Measurements from ENCODE around the gene AUNIP. TPM values are rescaled to one million over a fixed set of nuclear protein-coding genes. Genes with fewer than 3 reads are reported as not detected.

Gene AUNIP
- total RNA-seq, 1 donor from 2014 or later, result 1.9 TPM

DNA sequence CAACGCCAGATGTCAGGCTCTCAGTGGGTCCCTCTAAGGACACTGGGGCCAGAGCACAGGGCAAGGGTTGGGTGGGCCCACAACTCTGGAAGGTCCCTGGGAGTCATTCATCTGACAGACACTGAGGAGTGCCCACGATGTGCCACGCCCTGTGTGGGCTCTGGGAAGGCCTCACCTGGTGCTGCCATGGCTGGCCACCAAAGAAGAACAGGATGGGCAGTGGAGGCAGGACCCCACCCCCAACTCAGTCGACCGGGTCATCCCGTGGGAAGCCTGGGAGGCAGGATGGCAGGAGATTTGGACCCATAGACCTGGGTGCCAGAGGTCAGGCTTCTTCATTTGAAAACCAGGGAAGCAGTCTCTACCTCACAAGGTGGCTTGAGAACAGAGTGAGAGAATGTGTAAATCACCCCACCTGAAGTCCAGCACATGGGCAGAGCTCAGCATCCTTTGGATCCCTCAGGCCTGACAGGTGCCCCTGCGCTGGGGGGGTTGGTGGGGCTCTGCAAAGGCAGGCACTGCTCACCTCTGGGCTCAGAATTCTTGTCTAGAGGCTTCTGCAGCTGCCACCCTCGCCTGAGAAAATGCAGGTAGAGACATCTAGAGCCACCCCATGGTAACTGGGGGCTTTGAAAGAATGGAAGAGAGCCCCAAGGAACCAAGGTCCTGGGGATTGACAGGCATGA, 60.4 kb downstream of the AUNIP start:
- H3K4me3 Mint-ChIP-seq (ENCODE audit: unreplicated experiment), result peak overlapping the region; percentile 14
- TF ChIP-seq, protein P1, sequence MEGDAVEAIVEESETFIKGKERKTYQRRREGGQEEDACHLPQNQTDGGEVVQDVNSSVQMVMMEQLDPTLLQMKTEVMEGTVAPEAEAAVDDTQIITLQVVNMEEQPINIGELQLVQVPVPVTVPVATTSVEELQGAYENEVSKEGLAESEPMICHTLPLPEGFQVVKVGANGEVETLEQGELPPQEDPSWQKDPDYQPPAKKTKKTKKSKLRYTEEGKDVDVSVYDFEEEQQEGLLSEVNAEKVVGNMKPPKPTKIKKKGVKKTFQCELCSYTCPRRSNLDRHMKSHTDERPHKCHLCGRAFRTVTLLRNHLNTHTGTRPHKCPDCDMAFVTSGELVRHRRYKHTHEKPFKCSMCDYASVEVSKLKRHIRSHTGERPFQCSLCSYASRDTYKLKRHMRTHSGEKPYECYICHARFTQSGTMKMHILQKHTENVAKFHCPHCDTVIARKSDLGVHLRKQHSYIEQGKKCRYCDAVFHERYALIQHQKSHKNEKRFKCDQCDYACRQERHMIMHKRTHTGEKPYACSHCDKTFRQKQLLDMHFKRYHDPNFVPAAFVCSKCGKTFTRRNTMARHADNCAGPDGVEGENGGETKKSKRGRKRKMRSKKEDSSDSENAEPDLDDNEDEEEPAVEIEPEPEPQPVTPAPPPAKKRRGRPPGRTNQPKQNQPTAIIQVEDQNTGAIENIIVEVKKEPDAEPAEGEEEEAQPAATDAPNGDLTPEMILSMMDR (IDR thresholded peaks at IDR 0.05), result no peak
- no peaks in the 10 kb centered on the region for H3K9me3 Mint-ChIP-seq (ENCODE audit: unreplicated experiment)
- H3K27me3 Mint-ChIP-seq (ENCODE audit: unreplicated experiment), result no peaks in the 10 kb centered on the region
- H3K27ac Mint-ChIP-seq (ENCODE audit: unreplicated experiment), result peak overlapping the region; percentile 50
- DNase-seq (ENCODE audit: extremely low spot score, unreplicated experiment), result no peak
- H3K36me3 Mint-ChIP-seq (ENCODE audit: unreplicated experiment), result no peaks in the 10 kb centered on the region
- H3K4me1 Mint-ChIP-seq (ENCODE audit: unreplicated experiment), result peaks cover 55% of the 10 kb centered on the region

DNA sequence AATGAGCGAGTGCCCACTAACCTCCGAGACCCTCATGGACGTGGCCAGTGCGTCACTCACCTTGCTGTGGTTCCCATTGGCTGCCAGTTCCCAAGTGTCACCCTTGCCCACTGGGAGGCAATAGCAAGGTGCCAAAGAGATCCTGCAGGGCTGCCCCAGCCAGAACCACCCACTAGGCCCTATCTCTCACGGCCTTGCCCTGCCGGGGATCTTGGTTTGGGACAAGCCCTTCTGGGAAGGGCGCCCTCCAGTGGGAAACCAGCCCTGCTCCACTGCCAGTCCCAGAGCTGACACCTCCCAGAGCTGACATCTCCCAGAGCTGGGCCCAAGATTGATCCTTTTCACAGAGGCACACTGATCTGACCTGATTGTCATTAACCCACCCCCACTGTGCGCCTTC, 61.3 kb downstream of the AUNIP start:
- H3K36me3 Mint-ChIP-seq (ENCODE audit: unreplicated experiment), result no peaks in the 10 kb centered on the region
- TF ChIP-seq, protein P1 (IDR thresholded peaks at IDR 0.05), result peak; percentile 47
- H3K27me3 Mint-ChIP-seq (ENCODE audit: unreplicated experiment), result no peaks in the 10 kb centered on the region
- DNase-seq (ENCODE audit: extremely low spot score, unreplicated experiment), result no peak
- H3K4me3 Mint-ChIP-seq (ENCODE audit: unreplicated experiment), result no peak overlapping the region
- no peak overlapping the region for H3K27ac Mint-ChIP-seq (ENCODE audit: unreplicated experiment)
- H3K9me3 Mint-ChIP-seq (ENCODE audit: unreplicated experiment), result no peaks in the 10 kb centered on the region
- peaks cover 53% of the 10 kb centered on the region for H3K4me1 Mint-ChIP-seq (ENCODE audit: unreplicated experiment)

DNA sequence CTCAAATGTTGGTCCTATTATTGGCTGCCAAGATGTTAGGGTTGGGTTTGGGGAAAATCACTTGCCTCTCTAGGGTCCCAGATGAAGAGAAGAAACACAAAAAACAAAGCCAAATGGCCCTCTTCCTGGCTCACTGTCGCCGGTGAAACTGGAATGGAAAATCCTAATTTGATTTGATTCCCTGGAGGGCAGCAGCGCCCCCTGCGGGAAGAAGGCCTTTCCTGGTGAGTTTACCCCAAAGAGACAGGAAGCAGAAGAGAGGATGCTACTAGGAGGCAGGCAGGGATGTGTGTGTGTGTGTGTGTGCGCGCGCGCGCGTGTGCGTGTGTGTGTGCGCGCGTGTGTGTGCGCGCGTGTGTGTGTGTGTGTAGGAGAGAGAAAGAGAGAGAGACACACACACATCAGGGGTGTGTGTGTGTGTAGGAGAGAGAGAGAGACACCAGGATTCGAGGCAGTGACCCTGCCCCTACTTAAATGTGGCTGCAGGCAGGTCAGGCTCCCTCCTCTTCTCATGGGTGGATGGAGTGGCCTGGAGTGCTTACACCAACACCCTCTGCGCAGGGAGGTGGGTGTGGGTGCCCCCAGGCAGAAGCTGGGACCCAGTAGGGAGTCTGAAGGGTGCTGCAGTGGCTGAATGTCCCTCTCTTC, 62.3 kb downstream of the AUNIP start:
- DNase-seq (ENCODE audit: extremely low spot score, unreplicated experiment), result peak; percentile 93
- no peaks in the 10 kb centered on the region for H3K36me3 Mint-ChIP-seq (ENCODE audit: unreplicated experiment)
- H3K27ac Mint-ChIP-seq (ENCODE audit: unreplicated experiment), result peak overlapping the region; percentile 5
- TF ChIP-seq, protein P1 (IDR thresholded peaks at IDR 0.05), result peak; percentile 81
- no peaks in the 10 kb centered on the region for H3K27me3 Mint-ChIP-seq (ENCODE audit: unreplicated experiment)
- peaks cover 45% of the 10 kb centered on the region for H3K4me1 Mint-ChIP-seq (ENCODE audit: unreplicated experiment)
- H3K4me3 Mint-ChIP-seq (ENCODE audit: unreplicated experiment), result no peak overlapping the region
- no peaks in the 10 kb centered on the region for H3K9me3 Mint-ChIP-seq (ENCODE audit: unreplicated experiment)

DNA sequence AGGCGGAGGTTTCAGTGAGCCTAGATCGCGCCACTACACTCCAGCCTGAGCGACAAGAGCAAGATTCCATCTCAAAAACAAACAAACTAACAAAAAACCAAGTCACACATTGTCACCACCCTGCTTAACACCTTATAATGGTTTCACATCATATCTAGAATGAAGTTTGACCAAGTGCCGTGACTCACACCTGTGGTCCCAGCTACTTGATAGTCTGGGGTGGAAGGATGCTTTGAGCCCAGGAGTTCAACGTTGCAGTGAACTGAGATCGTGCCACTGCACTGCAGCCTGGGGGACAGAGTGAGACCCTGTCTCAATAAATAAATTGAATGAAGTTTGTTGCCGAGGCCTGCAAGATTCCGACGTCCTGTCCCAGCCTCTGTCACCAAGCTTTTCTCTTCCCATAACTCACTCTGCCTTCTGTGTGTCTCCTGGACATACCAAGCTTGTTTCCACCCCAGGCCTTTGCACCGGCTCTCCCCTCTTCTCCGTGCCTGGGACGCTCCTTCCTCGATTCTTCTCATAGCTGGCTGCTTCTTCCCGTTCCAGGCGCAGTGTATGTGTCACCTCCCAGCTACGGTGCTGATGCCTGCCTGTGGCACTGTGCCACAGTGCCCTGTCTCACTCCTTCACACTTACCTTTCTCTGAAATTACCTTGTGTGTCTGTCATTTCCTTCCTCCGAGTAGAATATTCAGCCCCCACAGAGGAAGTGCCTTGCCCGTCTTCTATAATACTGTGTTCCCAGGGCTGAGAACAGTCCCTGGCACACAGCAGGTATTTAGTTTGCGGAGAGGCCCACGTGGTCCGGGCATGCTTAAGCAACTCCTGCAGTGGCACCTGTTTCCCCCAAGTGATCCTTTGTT, 63.1 kb downstream of the AUNIP start:
- H3K9me3 Mint-ChIP-seq (ENCODE audit: unreplicated experiment), result no peaks in the 10 kb centered on the region
- no peaks in the 10 kb centered on the region for H3K36me3 Mint-ChIP-seq (ENCODE audit: unreplicated experiment)
- no peak for DNase-seq (ENCODE audit: extremely low spot score, unreplicated experiment)
- H3K27ac Mint-ChIP-seq (ENCODE audit: unreplicated experiment), result peak overlapping the region; percentile 5
- no peak overlapping the region for H3K4me3 Mint-ChIP-seq (ENCODE audit: unreplicated experiment)
- TF ChIP-seq, protein P1 (IDR thresholded peaks at IDR 0.05), result no peak
- no peaks in the 10 kb centered on the region for H3K27me3 Mint-ChIP-seq (ENCODE audit: unreplicated experiment)
- H3K4me1 Mint-ChIP-seq (ENCODE audit: unreplicated experiment), result peaks cover 45% of the 10 kb centered on the region

DNA sequence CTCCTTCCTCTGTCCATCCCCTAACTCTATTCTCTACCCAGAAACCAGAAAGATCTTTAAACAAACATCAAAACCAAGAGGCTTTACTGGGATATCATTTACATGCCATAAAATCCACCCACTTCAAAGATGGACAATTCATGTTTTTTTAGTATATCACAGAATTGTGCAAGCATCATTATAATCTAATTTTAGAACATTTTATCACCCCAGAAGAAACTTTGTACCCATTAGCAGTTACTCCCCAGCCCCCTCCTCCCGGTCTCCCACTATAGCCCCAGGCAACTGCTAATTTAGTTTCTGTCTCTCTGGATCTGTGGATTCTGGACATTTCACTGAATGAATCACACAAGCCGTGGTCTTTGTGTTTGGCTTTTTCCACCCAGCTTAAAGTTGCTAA, 64.0 kb downstream of the AUNIP start:
- DNase-seq (ENCODE audit: extremely low spot score, unreplicated experiment), result no peak
- TF ChIP-seq, protein P1 (IDR thresholded peaks at IDR 0.05), result no peak
- H3K27ac Mint-ChIP-seq (ENCODE audit: unreplicated experiment), result peak overlapping the region; percentile 16
- no peak overlapping the region for H3K4me3 Mint-ChIP-seq (ENCODE audit: unreplicated experiment)
- peaks cover under 1% of the 10 kb centered on the region for H3K36me3 Mint-ChIP-seq (ENCODE audit: unreplicated experiment)
- H3K4me1 Mint-ChIP-seq (ENCODE audit: unreplicated experiment), result peaks cover 42% of the 10 kb centered on the region
- H3K9me3 Mint-ChIP-seq (ENCODE audit: unreplicated experiment), result no peaks in the 10 kb centered on the region
- no peaks in the 10 kb centered on the region for H3K27me3 Mint-ChIP-seq (ENCODE audit: unreplicated experiment)
